SK-N-SH (cell line): Measurements from ENCODE around the gene TRAM2. TPM values are rescaled to one million over a fixed set of nuclear protein-coding genes. Genes with fewer than 3 reads are reported as not detected.

ENCODE experiments used
- CTCF ChIA-PET: fragments of 300-600, 350-600 bp; formaldehyde crosslinking; extraction: SDS; loops from one replicate; lab custom pipeline; 2021; lab: Yijun Ruan, JAX
- POLR2A ChIA-PET: fragments of 350-600 bp; sonication (Branson Sonifier 250); formaldehyde crosslinking; extraction: SDS; loops from one replicate; lab custom pipeline; 2020; ENCODE audit warnings: antibody characterized with exemption, inconsistent platforms; lab: Yijun Ruan, JAX
- DNase-seq: peaks from one replicate; pipeline ENCODE4 v3.0.0; 2012
- H2AFZ ChIP-seq: fragments of 200-600 bp; sonication (generic); 2 replicates; pipeline ENCODE4 v1.8.1; 2016; ENCODE audit warnings: antibody characterized with exemption, mild to moderate bottlenecking, low read depth
- H3F3A ChIP-seq: fragments of 200-600 bp; sonication (generic); replicated peaks from 2 replicates; pipeline ENCODE3; 2016; ENCODE audit warnings: antibody characterized with exemption, mild to moderate bottlenecking; ENCODE audit not compliant: insufficient read depth
- H3K27ac ChIP-seq, 2 experiments: fragments of 200-500 bp in 1 of 2; fragments of 200-600 bp in 1 of 2; sonication (Bioruptor generic) in 1 of 2; sonication (generic), shearing (Covaris generic) in 1 of 2; 2 replicates each; pipeline versions ENCODE4 v1.5.1 to v1.6.1; 2014 to 2016; ENCODE audit warnings: low read depth in 2 of 2, inconsistent platforms in 1 of 2, low read length in 1 of 2, mild to moderate bottlenecking in 1 of 2, mixed read lengths in 1 of 2
- H3K27me3 ChIP-seq: fragments of 200-600 bp; sonication (generic), shearing (Covaris generic); 2 replicates; pipeline ENCODE4 v1.6.1; 2016; ENCODE audit warnings: mixed run types; ENCODE audit not compliant: insufficient read depth
- H3K36me3 ChIP-seq, 2 experiments: fragments of 200-500 bp in 1 of 2; fragments of 200-600 bp in 1 of 2; sonication (Bioruptor generic) in 1 of 2; sonication (generic) in 1 of 2; replicated peaks in 1 of 2; 2 replicates each; pipeline versions ENCODE3 to v1.5.1; 2014 to 2016; ENCODE audit warnings: low read length in 1 of 2, mild to moderate bottlenecking in 1 of 2; ENCODE audit not compliant: insufficient read depth in 2 of 2, control insufficient read depth in 1 of 2
- H3K4me1 ChIP-seq, 2 experiments: fragments of 200-500 bp in 1 of 2; fragments of 200-600 bp in 1 of 2; sonication (Bioruptor generic) in 1 of 2; sonication (generic), shearing (Covaris generic) in 1 of 2; 2 replicates each; pipeline versions ENCODE4 v1.5.1 to v1.6.1; 2014 to 2016; ENCODE audit warnings: low read depth in 1 of 2, low read length in 1 of 2, mixed run types in 1 of 2; ENCODE audit not compliant: insufficient read depth in 2 of 2, control insufficient read depth in 1 of 2
- H3K4me2 ChIP-seq: fragments of 200-600 bp; sonication (generic), shearing (Covaris generic); 2 replicates; pipeline ENCODE4 v1.6.1; 2017; ENCODE audit warnings: mixed run types
- H3K4me3 ChIP-seq, 2 experiments: fragments of 200-500 bp in 1 of 2; fragments of 200-600 bp in 1 of 2; sonication (Bioruptor generic) in 1 of 2; sonication (generic), shearing (Covaris generic) in 1 of 2; 2 replicates each; pipeline versions ENCODE4 v1.5.1 to v1.8.1; 2014 to 2016; ENCODE audit warnings: low read depth in 2 of 2, inconsistent platforms in 1 of 2, low read length in 1 of 2, mild to moderate bottlenecking in 1 of 2, mixed read lengths in 1 of 2, moderate library complexity in 1 of 2
- H3K79me2 ChIP-seq: fragments of 200-600 bp; sonication (generic); 2 replicates; pipeline ENCODE4 v1.8.1; 2017; ENCODE audit warnings: mild to moderate bottlenecking; ENCODE audit not compliant: insufficient read depth
- H3K9ac ChIP-seq: fragments of 200-600 bp; sonication (generic); 2 replicates; pipeline ENCODE4 v1.6.1; 2017; ENCODE audit warnings: mixed run types
- H3K9me2 ChIP-seq: fragments of 200-600 bp; sonication (generic); 2 replicates; pipeline ENCODE4 v1.6.1; 2017; ENCODE audit warnings: mixed run types
- H3K9me3 ChIP-seq: fragments of 200-600 bp; sonication (generic); 2 replicates; pipeline ENCODE4 v1.6.1; 2017; ENCODE audit warnings: mixed run types, mild to moderate bottlenecking, moderate library complexity
- H4K20me1 ChIP-seq: fragments of 200-600 bp; sonication (generic); 2 replicates; pipeline ENCODE4 v1.6.1; 2017; ENCODE audit warnings: mild to moderate bottlenecking, mixed run types; ENCODE audit not compliant: insufficient read depth
- ELF1 ChIP-seq: IDR thresholded peaks from 2 replicates; pipeline ENCODE4 v1.4.0; 2012
- EP300 ChIP-seq, 2 experiments: IDR thresholded peaks; 2 replicates each; pipeline versions ENCODE4 v1.4.0 to v1.6.1; 2012; ENCODE audit warnings: borderline replicate concordance in 1 of 2, low read depth in 1 of 2, low read length in 1 of 2
- FOSL2 ChIP-seq: IDR thresholded peaks from 2 replicates; pipeline ENCODE4 v1.4.0; 2012; ENCODE audit warnings: low read depth, mild to moderate bottlenecking, moderate library complexity, borderline replicate concordance
- FOXJ3 ChIP-seq: sonication (generic); formaldehyde crosslinking; IDR thresholded peaks from 2 replicates; pipeline ENCODE4 v1.5.1; 2020; ENCODE audit warnings: mild to moderate bottlenecking, missing genetic modification reagents
- FOXM1 ChIP-seq: IDR thresholded peaks from 2 replicates; pipeline ENCODE4 v1.4.0; 2012; ENCODE audit warnings: low read depth, mild to moderate bottlenecking
- IRF3 ChIP-seq: fragments of 150-350 bp; IDR thresholded peaks from 2 replicates; pipeline ENCODE4 v1.6.1; 2016; ENCODE audit warnings: mild to moderate bottlenecking, low read depth, low read length
- JUND ChIP-seq: IDR thresholded peaks from 2 replicates; pipeline ENCODE4 v1.4.0; 2012
- MEF2A ChIP-seq: IDR thresholded peaks from 2 replicates; pipeline ENCODE4 v1.4.0; 2012; ENCODE audit warnings: low read depth, borderline replicate concordance
- MXI1 ChIP-seq: IDR thresholded peaks from 2 replicates; pipeline ENCODE4 v1.6.1; 2012; ENCODE audit warnings: mild to moderate bottlenecking, low read depth, low read length, improper control_type of control experiment
- NFIC ChIP-seq: IDR thresholded peaks from 2 replicates; pipeline ENCODE4 v1.4.0; 2012; ENCODE audit warnings: borderline replicate concordance
- POLR2AphosphoS5 ChIP-seq: IDR thresholded peaks from 2 replicates; pipeline ENCODE4 v1.6.1; 2012; ENCODE audit warnings: low read depth, low read length
- RCOR1 ChIP-seq: fragments of 150-350 bp; IDR thresholded peaks from 2 replicates; pipeline ENCODE4 v1.6.1; 2017; ENCODE audit warnings: antibody characterized with exemption, low read length
- RXRA ChIP-seq: IDR thresholded peaks from 2 replicates; pipeline ENCODE4 v1.4.0; 2012; ENCODE audit warnings: low read depth, mild to moderate bottlenecking, borderline replicate concordance
- TAF1 ChIP-seq: IDR thresholded peaks from 2 replicates; pipeline ENCODE4 v1.6.1; 2012; ENCODE audit warnings: low read depth, mild to moderate bottlenecking, low read length, moderate library complexity, borderline replicate concordance
- TEAD4 ChIP-seq: IDR thresholded peaks from 2 replicates; pipeline ENCODE4 v1.4.0; 2012; ENCODE audit warnings: mild to moderate bottlenecking, borderline replicate concordance; ENCODE audit not compliant: insufficient read depth
- USF1 ChIP-seq: IDR thresholded peaks from 2 replicates; pipeline ENCODE4 v1.4.0; 2012; ENCODE audit warnings: low read depth, borderline replicate concordance
- YY1 ChIP-seq: IDR thresholded peaks from 2 replicates; pipeline ENCODE4 v1.4.0; 2012; ENCODE audit warnings: low read depth, mild to moderate bottlenecking
- WGBS: methylation state at CpG from one replicate; pipeline ENCODE4 v1.1.6; 2017; ENCODE audit warnings: low lambda C conversion rate; 5-methylcytosine and 5-hydroxymethylcytosine counted together
- polyA plus RNA-seq, 3 experiments: library from polyadenylated mRNA; depleted of rRNA; stranded (reverse); fragments of >200 nt; gene quantifications; 2 replicates each; pipeline ENCODE4 v1.2.3, GENCODE V29; 2012
- TF ChIP-seq, protein P1 (sequence below): fragments of 200-600 bp; sonication (generic); IDR thresholded peaks from 2 replicates; pipeline ENCODE4 v1.6.1; 2017; ENCODE audit warnings: antibody characterized with exemption, mild to moderate bottlenecking, moderate library complexity
- TF ChIP-seq, protein P2 (sequence below): fragments of 150-350 bp; IDR thresholded peaks from 2 replicates; pipeline ENCODE4 v1.6.1; 2017; ENCODE audit warnings: antibody characterized with exemption, low read length, low read depth, borderline replicate concordance

Gene TRAM2
- polyA plus RNA-seq, 1 of the 3 experiments (the other 2 are of a cell fraction): 26.4 TPM

- no peaks in the 10 kb centered on the region for H4K20me1 ChIP-seq
- no peak overlapping the region for H3K9ac ChIP-seq
- CTCF ChIA-PET: interaction anchor here (1.0 kb wide), 1 partner anchor 15 kb away, joined by 3 read pairs; no protein-coding TSS in a partner anchor
- H3K9me2 ChIP-seq: no peaks in the 10 kb centered on the region
- WGBS: 78% methylated on average over 9 of the region's 9 CpGs
- H3F3A ChIP-seq: peaks cover 42% of the 10 kb centered on the region
- H2AFZ ChIP-seq: no peak overlapping the region
- H3K36me3 ChIP-seq: peaks cover 38 to 47% of the 10 kb centered on the region in 2 experiments
- TF ChIP-seq POLR2AphosphoS5 (no peak), FOXJ3 (CRISPR knock-in tag) (no peak), MEF2A (no peak), TEAD4 (no peak), NFIC (peak; percentile 14; the same call in 1 of the 2 replicates), EP300 (IDR thresholded peaks at IDR 0.05; ENCODE audit: borderline replicate concordance in 1 of 2, low read depth in 1 of 2, low read length in 1 of 2) (no peak)
- POLR2A ChIA-PET: interaction anchor here (0.7 kb wide), 1 partner anchor 62 kb away, joined by 4 read pairs; no protein-coding TSS in a partner anchor
- H3K27me3 ChIP-seq: no peaks in the 10 kb centered on the region
- DNase-seq: no peak
- no peaks in the 10 kb centered on the region for H3K9me3 ChIP-seq
- no peak overlapping the region for H3K4me3 ChIP-seq
- H3K4me1 ChIP-seq: peaks cover 18 to 28% of the 10 kb centered on the region in 2 experiments; a peak in 3 of 4 replicates
- H3K79me2 ChIP-seq: no peaks in the 10 kb centered on the region
- no peak overlapping the region for H3K4me2 ChIP-seq
- H3K27ac ChIP-seq: no peak overlapping the region; a peak in 1 of 4 replicates
Measured at GRCh38 chr6:52500238-52501129, 76.4 kb downstream of the TRAM2 start.

- Histone ChIP-seq H3F3A (peaks cover 40% of the 10 kb centered on the region), H3K27me3 (no peaks in the 10 kb centered on the region), H3K4me3 (no peak overlapping the region), H3K4me1 (peaks cover 16 to 25% of the 10 kb centered on the region in 2 experiments; a peak in 3 of 4 replicates), H3K79me2 (no peaks in the 10 kb centered on the region), H3K27ac (peak overlapping the region; percentile 39 to 46; a peak in 3 of 4 replicates), H3K36me3 (peaks cover 38 to 40% of the 10 kb centered on the region in 2 experiments), H3K9me2 (no peaks in the 10 kb centered on the region), H3K4me2 (no peak overlapping the region), H2AFZ (no peak overlapping the region), H4K20me1 (no peaks in the 10 kb centered on the region), H3K9me3 (no peaks in the 10 kb centered on the region), H3K9ac (no peak overlapping the region)
- ChIA-PET CTCF (interaction anchor here (0.8 to 1.5 kb wide), 3 partner anchors 11 to 83 kb away, joined by 3 read pairs; no protein-coding TSS in a partner anchor), POLR2A (interaction anchor here (0.7 kb wide), 1 partner anchor 62 kb away, joined by 4 read pairs; no protein-coding TSS in a partner anchor)
- TF ChIP-seq, protein P1, sequence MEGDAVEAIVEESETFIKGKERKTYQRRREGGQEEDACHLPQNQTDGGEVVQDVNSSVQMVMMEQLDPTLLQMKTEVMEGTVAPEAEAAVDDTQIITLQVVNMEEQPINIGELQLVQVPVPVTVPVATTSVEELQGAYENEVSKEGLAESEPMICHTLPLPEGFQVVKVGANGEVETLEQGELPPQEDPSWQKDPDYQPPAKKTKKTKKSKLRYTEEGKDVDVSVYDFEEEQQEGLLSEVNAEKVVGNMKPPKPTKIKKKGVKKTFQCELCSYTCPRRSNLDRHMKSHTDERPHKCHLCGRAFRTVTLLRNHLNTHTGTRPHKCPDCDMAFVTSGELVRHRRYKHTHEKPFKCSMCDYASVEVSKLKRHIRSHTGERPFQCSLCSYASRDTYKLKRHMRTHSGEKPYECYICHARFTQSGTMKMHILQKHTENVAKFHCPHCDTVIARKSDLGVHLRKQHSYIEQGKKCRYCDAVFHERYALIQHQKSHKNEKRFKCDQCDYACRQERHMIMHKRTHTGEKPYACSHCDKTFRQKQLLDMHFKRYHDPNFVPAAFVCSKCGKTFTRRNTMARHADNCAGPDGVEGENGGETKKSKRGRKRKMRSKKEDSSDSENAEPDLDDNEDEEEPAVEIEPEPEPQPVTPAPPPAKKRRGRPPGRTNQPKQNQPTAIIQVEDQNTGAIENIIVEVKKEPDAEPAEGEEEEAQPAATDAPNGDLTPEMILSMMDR: no peak
- TF ChIP-seq JUND: no peak
- TF ChIP-seq MEF2A: no peak
- TF ChIP-seq RCOR1: no peak
- no peak for TF ChIP-seq TAF1
- TF ChIP-seq FOSL2: no peak
- no peak for TF ChIP-seq IRF3
- no peak for TF ChIP-seq FOXM1
- no peak for TF ChIP-seq MXI1
- no peak for TF ChIP-seq ELF1
- TF ChIP-seq NFIC: no peak
- no peak for TF ChIP-seq USF1
- no peak for TF ChIP-seq RXRA
- TF ChIP-seq POLR2AphosphoS5: no peak
- TF ChIP-seq, protein P2, sequence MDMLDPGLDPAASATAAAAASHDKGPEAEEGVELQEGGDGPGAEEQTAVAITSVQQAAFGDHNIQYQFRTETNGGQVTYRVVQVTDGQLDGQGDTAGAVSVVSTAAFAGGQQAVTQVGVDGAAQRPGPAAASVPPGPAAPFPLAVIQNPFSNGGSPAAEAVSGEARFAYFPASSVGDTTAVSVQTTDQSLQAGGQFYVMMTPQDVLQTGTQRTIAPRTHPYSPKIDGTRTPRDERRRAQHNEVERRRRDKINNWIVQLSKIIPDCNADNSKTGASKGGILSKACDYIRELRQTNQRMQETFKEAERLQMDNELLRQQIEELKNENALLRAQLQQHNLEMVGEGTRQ: no peak
- TF ChIP-seq TEAD4: no peak
- no peak for TF ChIP-seq YY1
- TF ChIP-seq FOXJ3 (CRISPR knock-in tag): no peak
- DNase-seq: no peak
- WGBS: 87% methylated on average over 9 of the region's 11 CpGs
Measured at GRCh38 chr6:52499681-52500236, 77.1 kb downstream of the TRAM2 start.
